H1 (cell line): ENCODE data around the gene ANKS1A. TPM values are rescaled to one million over a fixed set of nuclear protein-coding genes. Genes with fewer than 3 reads are reported as not detected.

Source experiments
- CTCF ChIA-PET: fragments of 300-600 bp; sonication (Branson Sonifier 250); formaldehyde crosslinking; loops from one replicate; lab custom pipeline; 2021; ENCODE audit not compliant: partially characterized antibody; lab: Charles Lee
- POLR2A ChIA-PET: fragments of 300-600 bp; sonication (Branson Sonifier 250); formaldehyde crosslinking; loops from one replicate; lab custom pipeline; 2021; ENCODE audit warnings: inconsistent platforms; ENCODE audit not compliant: partially characterized antibody; lab: Charles Lee
- DNase-seq, 2 experiments: peaks; one replicate each; pipeline versions ENCODE4 v3.0.0 to v3.0.0-alpha.2; 2010 to 2022; ENCODE audit warnings: low spot score in 2 of 2, low read depth in 1 of 2, mixed read lengths in 1 of 2
- FAIRE-seq: peaks from 2 replicates; lab custom pipeline; 2011; peaks lifted over from hg19 to GRCh38; lab: Jason Lieb, UNC
- H2AFZ ChIP-seq: 2 replicates; pipeline ENCODE4 v1.8.1; 2012; ENCODE audit warnings: low read length, inconsistent platforms
- H2AK5ac ChIP-seq: 2 replicates; pipeline ENCODE4 v1.6.1; 2013; ENCODE audit warnings: low read depth, low read length
- H2BK120ac ChIP-seq: replicated peaks from 2 replicates; pipeline ENCODE3; 2013; ENCODE audit warnings: low read depth, low read length, inconsistent platforms
- H2BK12ac ChIP-seq: 2 replicates; pipeline ENCODE4 v1.6.1; 2013; ENCODE audit warnings: low read depth, low read length
- H2BK15ac ChIP-seq: 2 replicates; pipeline ENCODE4 v1.6.1; 2013; ENCODE audit warnings: low read length
- H2BK20ac ChIP-seq: 2 replicates; pipeline ENCODE4 v1.6.1; 2013; ENCODE audit warnings: low read length
- H2BK5ac ChIP-seq: 2 replicates; pipeline ENCODE4 v1.6.1; 2013; ENCODE audit warnings: low read depth, low read length
- H3K14ac ChIP-seq: 2 replicates; pipeline ENCODE4 v1.6.1; 2013; ENCODE audit warnings: inconsistent platforms; ENCODE audit not compliant: insufficient read length
- H3K18ac ChIP-seq: 2 replicates; pipeline ENCODE4 v1.6.1; 2013; ENCODE audit warnings: low read length; ENCODE audit errors: extremely low read depth
- H3K23ac ChIP-seq: 2 replicates; pipeline ENCODE4 v1.6.1; 2013; ENCODE audit warnings: inconsistent platforms; ENCODE audit not compliant: insufficient read length
- H3K23me2 ChIP-seq: 2 replicates; pipeline ENCODE4 v1.6.1; 2013; ENCODE audit warnings: low read depth, low read length
- H3K27ac ChIP-seq: 2 replicates; pipeline ENCODE4 v1.6.1; 2011; ENCODE audit warnings: low read depth, low read length, inconsistent platforms
- H3K27me3 ChIP-seq, 4 experiments: replicated peaks in 1 of 4; 1 replicate in 1 of 4; 2 replicates in 3 of 4; pipeline versions ENCODE4 v1.6.1 to v1.8.1; 2011 to 2013; ENCODE audit warnings: low read length in 3 of 4, mild to moderate bottlenecking in 3 of 4, inconsistent platforms in 2 of 4, mixed read lengths in 2 of 4, moderate library complexity in 1 of 4; ENCODE audit not compliant: control insufficient read depth in 3 of 4, insufficient read depth in 3 of 4; ENCODE audit errors: extremely low read depth in 1 of 4
- H3K36me3 ChIP-seq, 4 experiments: 2 replicates each; pipeline versions ENCODE4 v1.6.1 to v1.8.1; 2011 to 2013; ENCODE audit warnings: mild to moderate bottlenecking in 4 of 4, low read length in 3 of 4, moderate library complexity in 2 of 4, control low read depth in 1 of 4, inconsistent platforms in 1 of 4; ENCODE audit not compliant: insufficient read depth in 4 of 4, control insufficient read depth in 2 of 4
- H3K4ac ChIP-seq: replicated peaks from 2 replicates; pipeline ENCODE3; 2013; ENCODE audit warnings: low read length, low read depth, mixed read lengths, inconsistent platforms; ENCODE audit not compliant: insufficient read length
- H3K4me1 ChIP-seq, 4 experiments: replicated peaks in 1 of 4; 1 replicate in 1 of 4; 2 replicates in 3 of 4; pipeline versions ENCODE4 v1.6.1 to v1.8.1; 2011 to 2013; ENCODE audit warnings: low read length in 3 of 4, inconsistent platforms in 2 of 4, mixed read lengths in 1 of 4; ENCODE audit not compliant: insufficient read depth in 4 of 4, control insufficient read depth in 3 of 4
- H3K4me2 ChIP-seq, 2 experiments: 2 replicates each; pipeline versions ENCODE4 v1.6.1 to v1.8.1; 2011 to 2013; ENCODE audit warnings: low read depth in 2 of 2, low read length in 2 of 2, control low read depth in 1 of 2, inconsistent platforms in 1 of 2, mild to moderate bottlenecking in 1 of 2; ENCODE audit not compliant: insufficient read depth in 1 of 2
- H3K4me3 ChIP-seq, 4 experiments: fragments of 200-600, 300-600 bp in 1 of 4; sonication (generic), shearing (Covaris generic), sonication (Bioruptor Twin) in 1 of 4; 2 replicates each; pipeline versions ENCODE4 v1.5.1 to v1.8.1; 2011 to 2016; ENCODE audit warnings: low read length in 4 of 4, low read depth in 3 of 4, control low read depth in 2 of 4, inconsistent platforms in 2 of 4, mild to moderate bottlenecking in 2 of 4, mixed read lengths in 1 of 4, moderate library complexity in 1 of 4; ENCODE audit not compliant: insufficient read depth in 2 of 4; ENCODE audit errors: extremely low read depth in 1 of 4
- H3K56ac ChIP-seq: replicated peaks from 2 replicates; pipeline ENCODE3; 2013; ENCODE audit warnings: low read depth, mild to moderate bottlenecking, mixed read lengths, low read length, inconsistent platforms; ENCODE audit not compliant: insufficient read length
- H3K79me1 ChIP-seq: 2 replicates; pipeline ENCODE4 v1.6.1; 2013; ENCODE audit warnings: low read depth, low read length, control low read depth
- H3K79me2 ChIP-seq, 2 experiments: 2 replicates each; pipeline versions ENCODE4 v1.6.1 to v1.8.1; 2012 to 2013; ENCODE audit warnings: low read length in 2 of 2, mild to moderate bottlenecking in 2 of 2, inconsistent platforms in 1 of 2; ENCODE audit not compliant: insufficient read depth in 2 of 2, control insufficient read depth in 1 of 2
- H3K9ac ChIP-seq, 4 experiments: replicated peaks in 1 of 4; 1 replicate in 1 of 4; 2 replicates in 3 of 4; pipeline versions ENCODE4 v1.6.1 to v1.8.1; 2011 to 2013; ENCODE audit warnings: low read depth in 3 of 4, low read length in 3 of 4, control low read depth in 2 of 4, mild to moderate bottlenecking in 2 of 4, moderate library complexity in 2 of 4, inconsistent platforms in 1 of 4; ENCODE audit errors: extremely low read depth in 1 of 4
- H3K9me3 ChIP-seq, 2 experiments: 2 replicates each; pipeline versions ENCODE4 v1.6.1 to v1.8.1; 2012 to 2013; ENCODE audit warnings: mild to moderate bottlenecking in 2 of 2, moderate library complexity in 2 of 2, control low read depth in 1 of 2, inconsistent platforms in 1 of 2, low read depth in 1 of 2, low read length in 1 of 2, mixed read lengths in 1 of 2; ENCODE audit not compliant: insufficient read depth in 2 of 2
- H4K20me1 ChIP-seq, 2 experiments: replicated peaks in 1 of 2; 2 replicates each; pipeline versions ENCODE3 to v1.8.1; 2011 to 2013; ENCODE audit warnings: inconsistent platforms in 2 of 2, low read length in 2 of 2, mild to moderate bottlenecking in 1 of 2; ENCODE audit not compliant: insufficient read depth in 2 of 2, control insufficient read depth in 1 of 2
- H4K5ac ChIP-seq: 2 replicates; pipeline ENCODE4 v1.6.1; 2013; ENCODE audit warnings: low read length, low read depth, mixed read lengths, inconsistent platforms; ENCODE audit not compliant: insufficient read length
- H4K8ac ChIP-seq: 2 replicates; pipeline ENCODE4 v1.8.0; 2013; ENCODE audit warnings: mild to moderate bottlenecking, moderate library complexity, low read length, inconsistent platforms; ENCODE audit not compliant: insufficient read depth; ENCODE audit errors: extremely low read depth
- H4K91ac ChIP-seq: replicated peaks from 2 replicates; pipeline ENCODE3; 2013; ENCODE audit warnings: low read length, mixed read lengths, inconsistent platforms; ENCODE audit not compliant: insufficient read length
- CEBPB ChIP-seq: IDR thresholded peaks from 2 replicates; pipeline ENCODE4 v1.6.1; 2012; ENCODE audit warnings: low read depth, low read length
- EGR1 ChIP-seq: IDR thresholded peaks from 2 replicates; pipeline ENCODE4 v1.6.1; 2011; ENCODE audit warnings: low read depth, low read length, borderline replicate concordance
- KDM1A ChIP-seq: fragments of 200-600, 300-600 bp; sonication (generic); IDR thresholded peaks from 2 replicates; pipeline ENCODE4 v1.7.1; 2016; ENCODE audit warnings: mild to moderate bottlenecking, low read length, borderline replicate concordance
- NANOG ChIP-seq: IDR thresholded peaks from 2 replicates; pipeline ENCODE4 v1.6.1; 2011; ENCODE audit warnings: low read length, low read depth, mild to moderate bottlenecking, inconsistent platforms; ENCODE audit not compliant: insufficient read depth, poor library complexity, severe bottlenecking
- NRF1 ChIP-seq: IDR thresholded peaks from 2 replicates; pipeline ENCODE4 v1.6.1; 2011; ENCODE audit warnings: mild to moderate bottlenecking, low read depth, low read length, improper control_type of control experiment
- RXRA ChIP-seq: IDR thresholded peaks from 2 replicates; pipeline ENCODE4 v1.6.1; 2011; ENCODE audit warnings: low read depth, mild to moderate bottlenecking, low read length, moderate library complexity; ENCODE audit not compliant: insufficient read depth
- SP2 ChIP-seq: IDR thresholded peaks from 2 replicates; pipeline ENCODE4 v1.6.1; 2012; ENCODE audit warnings: mild to moderate bottlenecking, low read length, inconsistent platforms
- WGBS, 2 experiments: shearing (Covaris generic) in 1 of 2; methylation state at CpG; one replicate each; pipeline versions ENCODE4 v1.1.6 to v1.1.7; 2013 to 2015; ENCODE audit warnings: low lambda C conversion rate in 2 of 2, mixed read lengths in 2 of 2, inconsistent platforms in 1 of 2, low coverage in 1 of 2, missing lambda C conversion rate in 1 of 2; ENCODE audit not compliant: insufficient replicate concordance in 2 of 2, insufficient coverage in 1 of 2, insufficient read length in 1 of 2; ENCODE audit errors: extremely low coverage in 1 of 2, missing lambda C conversion rate in 1 of 2; 5-methylcytosine and 5-hydroxymethylcytosine counted together
- polyA plus RNA-seq, 7 experiments: library from polyadenylated mRNA; depleted of rRNA in 3 of 7; stranded (reverse) in 5 of 7; unstranded in 2 of 7; fragments of >200 nt in 5 of 7; fragments of 200-250 nt in 2 of 7; gene quantifications; 1 replicate in 5 of 7; 2 replicates in 1 of 7; 4 replicates in 1 of 7; pipeline versions ENCODE4 v1.2.1 to v1.2.3, GENCODE V29; 2011 to 2013; ENCODE audit warnings: missing spikeins in 2 of 7, mixed read lengths in 2 of 7
- total RNA-seq: library from RNA; stranded (reverse); fragmentation: NEBNext Ultra II Directional; extraction: Animal tissue kit (Norgen Biotek cat#: 25700); gene quantifications from 2 replicates; pipeline ENCODE4 v1.2.1, GENCODE V29; 2021

The ANKS1A gene
- total and polyA plus RNA-seq, 2 of the 8 experiments (the other 6 are each of a cell fraction or from before 2014, with no cell fraction given), result 9.8 to 30.9 TPM

GRCh38 chr6:34969662-34970265 is 80.7 kb downstream of the ANKS1A start:
- peaks cover 2 to 9% (median 5%) of the 10 kb centered on the region in 4 experiments; a peak in 5 of 8 replicates for H3K36me3 ChIP-seq
- H2AK5ac ChIP-seq, result no peak overlapping the region
- POLR2A ChIA-PET, result interaction anchor here (0.8 kb wide), 1 partner anchor 244 kb away, joined by 4 read pairs; the partner anchor contains the start of gene SCUBE3
- TF ChIP-seq NANOG (no peak), NRF1 (no peak), RXRA (no peak), EGR1 (no peak), SP2 (no peak), CEBPB (no peak), KDM1A (no peak)
- WGBS, 2 experiments, result 92% methylated on average over 7 of the region's 7 CpGs; no CpG with 5 or more reads in 1 of the 2 experiments
- H3K9ac ChIP-seq, result no peak overlapping the region
- H3K79me1 ChIP-seq, result no peaks in the 10 kb centered on the region
- no peak overlapping the region for H3K4me3 ChIP-seq
- DNase-seq (no peak), FAIRE-seq (no peak)
- no peak overlapping the region for H4K8ac ChIP-seq
- H3K14ac ChIP-seq, result no peak overlapping the region
- H3K23ac ChIP-seq, result no peak overlapping the region
- H3K4ac ChIP-seq, result no peak overlapping the region
- no peak overlapping the region for H3K56ac ChIP-seq
- no peak overlapping the region for H3K18ac ChIP-seq
- H3K9me3 ChIP-seq, result no peaks in the 10 kb centered on the region
- no peak overlapping the region for H2BK15ac ChIP-seq
- no peak overlapping the region for H4K5ac ChIP-seq
- H3K27me3 ChIP-seq, result peaks cover 0 to 1% (median 0%) of the 10 kb centered on the region in 4 experiments; a peak in 1 of 7 replicates
- H3K79me2 ChIP-seq, result peaks cover 0 to 3% of the 10 kb centered on the region in 2 experiments; a peak in 1 of 4 replicates
- CTCF ChIA-PET, result interaction anchor here (0.6 to 3.4 kb wide), 3 partner anchors 16 to 268 kb away, joined by 3 to 17 read pairs (median 4); no protein-coding TSS in a partner anchor
- H2BK5ac ChIP-seq, result no peak overlapping the region
- no peak overlapping the region for H2BK20ac ChIP-seq
- H2BK120ac ChIP-seq, result no peak overlapping the region
- H4K20me1 ChIP-seq, result no peaks in the 10 kb centered on the region
- H3K4me1 ChIP-seq, result no peaks in the 10 kb centered on the region
- no peak overlapping the region for H2AFZ ChIP-seq
- H4K91ac ChIP-seq, result no peak overlapping the region
- no peak overlapping the region for H3K4me2 ChIP-seq
- H2BK12ac ChIP-seq, result no peak overlapping the region
- no peaks in the 10 kb centered on the region for H3K23me2 ChIP-seq
- no peak overlapping the region for H3K27ac ChIP-seq
